Measurements from ENCODE around the gene HUNK.
"Not testable (repeated sequence)": the region's sequence is repeated elsewhere in the genome, so short reads cannot be mapped to it uniquely, and the experiment has no call there.

Gene HUNK

GRCh38 chr21:31993826-31994825 is 121.3 kb downstream of the HUNK start:
- DNase-seq: no peak

DNA sequence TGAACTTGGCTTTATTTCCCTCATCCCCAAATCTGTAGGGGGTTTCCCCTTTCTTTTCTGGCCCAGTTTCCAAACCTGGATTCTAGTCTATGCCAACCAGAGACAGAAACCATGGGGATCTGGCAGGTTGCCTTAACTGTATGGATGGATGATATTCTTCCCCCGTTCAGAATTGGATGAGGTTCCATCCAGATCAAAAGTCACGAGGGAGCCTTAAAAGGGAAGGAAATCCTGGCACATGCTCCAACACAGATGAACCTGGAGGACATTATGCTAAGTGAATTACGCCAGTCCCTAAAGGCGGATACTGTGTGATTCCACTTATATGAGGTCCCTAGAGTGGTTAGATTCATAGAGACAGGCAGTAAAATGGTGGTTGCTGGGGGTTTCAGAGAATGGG is 124.4 kb downstream of the HUNK start:
- no peak for DNase-seq

GRCh38 chr21:31999810-32000468 is 127.1 kb downstream of the HUNK start:
- peak in 6 of 58 donors; percentile 7 to 20 (median 12) for DNase-seq

GRCh38 chr21:32001390-32001789 is 128.6 kb downstream of the HUNK start:
- no peak for DNase-seq

GRCh38 chr21:32003411-32003810 is 130.6 kb downstream of the HUNK start:
- no peak for DNase-seq

GRCh38 chr21:32004291-32004690 is 131.5 kb downstream of the HUNK start:
- DNase-seq: no peak

DNA sequence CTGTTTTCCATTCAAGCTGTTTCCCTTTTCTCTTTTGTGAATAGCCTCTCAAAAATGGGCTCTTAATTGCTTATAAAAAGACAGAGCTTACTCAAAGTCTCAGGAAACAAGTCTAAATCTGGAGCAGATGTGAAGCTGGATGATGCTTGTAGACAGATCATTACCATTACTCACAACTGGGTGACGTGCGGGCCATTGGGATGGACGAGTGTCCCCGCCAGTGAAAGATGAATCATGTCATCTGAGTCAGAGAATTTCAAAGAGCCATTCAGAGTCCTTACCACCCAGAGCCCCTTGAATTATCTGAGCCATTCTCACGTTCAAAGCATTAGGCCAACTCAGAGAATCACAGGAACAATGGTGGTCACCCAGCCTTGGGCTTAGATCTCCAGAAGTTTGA is 134.6 kb downstream of the HUNK start:
- peak in 2 of 58 donors; percentile 12 to 18 for DNase-seq

DNA sequence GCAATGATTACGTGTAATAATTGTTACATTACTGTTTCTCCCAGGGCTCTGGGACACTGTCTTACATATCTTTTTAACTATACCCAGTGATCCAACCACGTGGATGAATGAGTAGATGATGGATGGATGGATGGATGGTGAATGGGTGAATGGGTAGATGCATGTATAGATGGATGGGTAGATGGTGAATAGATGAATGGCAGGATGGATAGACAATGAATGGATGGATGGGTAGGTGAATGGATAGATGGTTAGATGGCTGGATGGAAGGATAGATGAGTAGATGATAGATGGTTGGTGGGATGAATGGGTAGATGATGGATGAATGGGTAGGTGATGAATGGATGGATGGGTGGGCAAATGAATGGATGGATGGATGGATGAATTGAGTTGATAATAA is 135.9 kb downstream of the HUNK start:
- no peak for DNase-seq

- DNase-seq: no peak
These were observed 136.4 kb downstream of the HUNK start for GRCh38 chr21:32009263-32009662.

- peak in 1 of 58 donors; percentile 39 for DNase-seq
These were observed 142.8 kb downstream of the HUNK start for GRCh38 chr21:32015461-32016139.

- no peak for DNase-seq
These were observed 145.6 kb downstream of the HUNK start for GRCh38 chr21:32018381-32018780.

DNA sequence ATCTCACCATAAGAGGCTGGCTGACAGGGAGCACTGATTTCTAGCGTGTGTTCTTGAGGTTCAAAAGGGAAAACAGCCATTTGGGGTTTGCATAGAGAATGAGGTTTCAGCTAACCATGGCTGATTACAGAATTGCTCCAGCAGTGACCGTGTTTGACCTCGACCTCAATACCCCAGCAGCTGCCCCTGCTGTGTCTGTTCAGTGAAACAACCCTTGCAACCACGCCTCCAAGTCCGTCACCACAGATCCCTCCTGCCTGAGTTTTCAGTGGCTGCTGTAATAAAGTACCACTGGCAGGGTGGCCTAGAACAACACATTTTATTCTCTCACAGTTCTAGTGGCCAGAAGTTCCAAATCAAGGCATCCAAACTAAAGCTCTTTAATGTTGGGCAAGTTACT is 147.7 kb downstream of the HUNK start:
- DNase-seq: no peak

DNA sequence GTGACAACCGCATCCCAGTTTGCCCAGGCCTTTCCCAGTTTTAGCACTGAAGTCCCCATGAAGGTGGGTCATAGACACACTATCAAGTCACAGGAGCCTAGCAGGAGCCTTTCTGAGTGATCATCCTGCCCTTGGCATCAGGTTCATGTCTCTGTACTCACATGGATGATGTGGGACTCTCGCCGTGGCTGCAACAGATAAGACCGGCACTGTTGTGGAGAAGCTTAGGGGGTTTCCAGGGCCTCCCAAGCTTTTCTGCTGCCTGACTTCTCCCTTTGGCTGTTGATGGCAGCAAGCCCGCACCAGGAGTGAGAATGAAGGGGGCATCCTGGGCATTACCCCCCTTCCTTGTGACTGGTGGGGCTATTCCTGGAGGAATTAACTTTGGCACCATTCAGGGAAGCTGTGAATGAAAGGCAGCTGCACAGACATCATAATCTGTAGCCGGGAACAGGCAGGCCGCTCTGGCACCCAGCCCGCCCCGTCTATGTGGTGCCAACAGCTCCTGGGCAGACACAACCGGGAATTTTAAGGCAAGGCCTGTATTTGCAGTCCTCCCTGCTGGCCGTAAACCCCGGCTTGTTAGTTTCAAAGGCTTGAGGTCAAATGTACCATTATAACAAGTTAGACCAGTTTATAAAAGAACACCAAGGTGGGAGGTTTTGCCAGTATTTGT is 148.6 kb downstream of the HUNK start:
- peak in 53 of 58 donors; percentile 8 to 85 (median 49) for DNase-seq

- DNase-seq: no peak
These were observed 149.3 kb downstream of the HUNK start for GRCh38 chr21:32022146-32022545.

DNA sequence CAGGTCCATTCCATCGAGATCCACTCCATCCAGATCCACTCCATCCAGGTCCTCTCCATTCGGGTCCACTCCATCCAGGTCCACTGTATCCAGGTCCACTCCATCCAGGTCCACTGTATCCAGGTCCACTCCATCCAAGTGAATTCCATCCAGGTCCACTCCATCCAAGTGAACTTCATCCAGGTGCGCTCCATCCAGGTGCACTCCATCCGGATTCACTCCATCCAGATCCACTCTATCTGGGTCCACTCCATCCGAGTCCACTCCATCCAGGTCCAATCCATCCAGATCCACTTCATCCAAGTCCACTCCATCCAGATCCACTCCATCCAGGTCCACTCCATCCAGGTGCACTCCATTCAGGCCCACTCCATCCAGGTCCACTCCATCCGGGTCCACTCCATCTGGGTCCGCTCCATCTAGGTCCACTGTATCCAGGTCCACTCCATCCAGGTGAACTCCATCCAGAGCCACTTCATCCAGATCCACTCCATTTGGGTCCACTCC is 157.4 kb downstream of the HUNK start:
- DNase-seq: no peak

DNA sequence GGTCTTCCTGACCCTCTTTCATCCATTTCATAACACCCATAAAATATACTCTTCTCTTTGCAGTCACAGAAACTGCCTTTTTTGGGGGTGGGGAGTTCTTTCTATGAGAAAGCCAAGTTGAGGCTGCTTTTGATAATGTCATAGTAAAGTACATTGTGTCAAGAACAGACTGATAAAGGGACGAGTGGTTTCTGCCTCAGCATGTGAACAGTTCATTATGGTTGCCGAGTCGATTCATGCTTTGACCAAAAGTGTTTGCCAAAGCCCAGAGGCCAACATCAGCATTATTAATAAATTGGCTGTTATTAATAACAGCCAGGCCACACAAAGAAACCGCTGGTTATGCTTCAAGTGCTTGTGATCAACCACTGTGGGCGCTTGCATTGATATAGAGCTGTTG is 162.0 kb downstream of the HUNK start:
- DNase-seq: no peak

DNA sequence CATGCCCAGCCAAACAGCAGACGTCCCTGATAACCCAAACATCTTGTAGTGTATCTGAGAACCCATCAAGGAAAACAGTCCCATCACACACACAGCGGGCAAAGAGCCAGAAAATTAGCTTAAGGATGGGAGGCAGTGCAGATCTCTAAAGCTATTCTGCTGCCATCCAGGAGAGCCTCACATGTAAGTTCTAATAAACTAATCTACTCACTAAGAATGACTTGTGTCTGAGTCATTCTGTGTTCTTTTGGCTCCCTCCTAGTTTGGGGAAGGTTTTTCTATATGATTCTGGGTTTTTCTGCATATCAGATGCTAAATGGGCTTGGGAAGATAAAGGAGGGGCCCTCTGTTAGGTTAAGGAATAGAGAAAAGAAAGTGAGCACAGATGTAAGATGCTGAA is 162.8 kb downstream of the HUNK start:
- DNase-seq: no peak

- DNase-seq: no peak
These were observed 163.9 kb downstream of the HUNK start for GRCh38 chr21:32036756-32037155.

DNA sequence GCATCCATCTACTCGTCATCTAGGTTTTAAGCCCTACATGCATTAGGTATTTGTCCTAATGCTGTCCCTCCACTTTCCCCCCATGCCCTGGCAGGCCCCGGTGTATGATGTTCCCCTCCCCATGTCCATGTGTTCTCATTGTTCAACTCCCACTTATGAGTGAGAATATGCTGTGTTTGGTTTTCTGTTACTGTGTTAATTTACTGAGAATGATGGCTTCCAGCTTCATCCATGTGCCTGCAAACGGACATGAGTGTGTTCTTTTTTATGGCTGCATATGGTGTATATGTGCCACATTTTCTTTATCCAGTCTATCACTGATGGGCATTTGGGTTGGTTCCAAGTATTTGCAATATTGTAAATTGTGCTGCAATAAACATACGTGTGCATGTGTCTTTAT is 165.9 kb downstream of the HUNK start:
- DNase-seq: not testable (repeated sequence)

DNA sequence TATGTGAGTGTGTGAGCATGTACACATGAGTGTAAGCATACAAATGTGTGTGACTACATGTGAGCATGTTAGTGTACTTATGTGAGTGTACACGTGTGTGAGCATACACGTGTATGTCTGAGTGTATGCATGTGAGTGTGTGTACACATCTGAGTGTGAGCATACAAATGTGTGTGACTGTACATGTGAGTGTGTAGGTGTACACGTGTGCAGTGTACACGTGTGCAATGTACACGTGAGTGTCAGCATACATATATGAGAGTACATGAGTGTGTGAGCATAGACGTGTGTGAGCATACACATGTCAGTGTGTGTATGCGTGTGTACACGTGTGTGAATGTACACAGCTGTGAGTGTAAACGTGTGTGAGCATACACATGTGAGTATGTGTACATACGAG is 170.6 kb downstream of the HUNK start:
- no peak for DNase-seq

Data from anterior cingulate cortex (tissue), 58 donors.